ENCODE data around the gene CTXN1. TPM values are rescaled to one million over a fixed set of nuclear protein-coding genes. Genes with fewer than 3 reads are reported as not detected.

Gene CTXN1
- total RNA-seq, 4 donors from 2014 or later = 0.66 to 0.94 (median 0.68) TPM; not detected in 1

GRCh38 chr19:7943444-7944176, 17.7 kb upstream of the CTXN1 start, which contains the start of gene TIMM44:
Gene TIMM44, minus strand, starts transcription at chr19:7943666. Its CDS starts 15 bp downstream, at chr19:7943651.
- TF ChIP-seq, protein P1, sequence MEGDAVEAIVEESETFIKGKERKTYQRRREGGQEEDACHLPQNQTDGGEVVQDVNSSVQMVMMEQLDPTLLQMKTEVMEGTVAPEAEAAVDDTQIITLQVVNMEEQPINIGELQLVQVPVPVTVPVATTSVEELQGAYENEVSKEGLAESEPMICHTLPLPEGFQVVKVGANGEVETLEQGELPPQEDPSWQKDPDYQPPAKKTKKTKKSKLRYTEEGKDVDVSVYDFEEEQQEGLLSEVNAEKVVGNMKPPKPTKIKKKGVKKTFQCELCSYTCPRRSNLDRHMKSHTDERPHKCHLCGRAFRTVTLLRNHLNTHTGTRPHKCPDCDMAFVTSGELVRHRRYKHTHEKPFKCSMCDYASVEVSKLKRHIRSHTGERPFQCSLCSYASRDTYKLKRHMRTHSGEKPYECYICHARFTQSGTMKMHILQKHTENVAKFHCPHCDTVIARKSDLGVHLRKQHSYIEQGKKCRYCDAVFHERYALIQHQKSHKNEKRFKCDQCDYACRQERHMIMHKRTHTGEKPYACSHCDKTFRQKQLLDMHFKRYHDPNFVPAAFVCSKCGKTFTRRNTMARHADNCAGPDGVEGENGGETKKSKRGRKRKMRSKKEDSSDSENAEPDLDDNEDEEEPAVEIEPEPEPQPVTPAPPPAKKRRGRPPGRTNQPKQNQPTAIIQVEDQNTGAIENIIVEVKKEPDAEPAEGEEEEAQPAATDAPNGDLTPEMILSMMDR (IDR thresholded peaks at IDR 0.05; ENCODE audit: low read depth) = no peak

GRCh38 chr19:7942981-7943443, 17.1 kb upstream of the CTXN1 start:
- TF ChIP-seq, protein P1 (IDR thresholded peaks at IDR 0.05; ENCODE audit: low read depth) = no peak

- TF ChIP-seq, protein P1 (IDR thresholded peaks at IDR 0.05; ENCODE audit: low read depth) = no peak
Observed at GRCh38 chr19:7941895-7942596, 16.1 kb upstream of the CTXN1 start.

- TF ChIP-seq, protein P1 (IDR thresholded peaks at IDR 0.05; ENCODE audit: low read depth) = no peak
Observed at GRCh38 chr19:7940841-7941240, 14.9 kb upstream of the CTXN1 start.

DNA sequence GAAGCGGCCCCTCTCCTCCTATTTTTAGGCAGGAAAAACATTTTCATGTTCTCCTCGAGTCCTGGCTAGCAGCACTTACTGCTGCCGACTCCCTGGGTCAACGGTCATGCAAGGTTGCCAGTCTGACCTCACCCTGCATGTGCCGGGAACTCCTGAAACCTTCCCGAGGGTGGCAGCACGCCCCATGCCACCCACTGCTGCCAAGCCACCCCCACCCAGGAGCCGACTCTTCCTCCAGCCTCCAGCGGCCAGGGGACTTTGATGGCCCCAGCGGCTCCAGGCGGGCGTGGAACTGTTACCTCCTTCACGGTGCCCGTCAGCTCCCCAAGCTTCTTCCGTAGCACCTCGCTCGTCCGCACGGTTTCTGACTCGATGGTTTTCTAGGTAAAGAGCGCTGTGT, 8.8 kb upstream of the CTXN1 start:
- TF ChIP-seq, protein P1 (IDR thresholded peaks at IDR 0.05; ENCODE audit: low read depth) = no peak

DNA sequence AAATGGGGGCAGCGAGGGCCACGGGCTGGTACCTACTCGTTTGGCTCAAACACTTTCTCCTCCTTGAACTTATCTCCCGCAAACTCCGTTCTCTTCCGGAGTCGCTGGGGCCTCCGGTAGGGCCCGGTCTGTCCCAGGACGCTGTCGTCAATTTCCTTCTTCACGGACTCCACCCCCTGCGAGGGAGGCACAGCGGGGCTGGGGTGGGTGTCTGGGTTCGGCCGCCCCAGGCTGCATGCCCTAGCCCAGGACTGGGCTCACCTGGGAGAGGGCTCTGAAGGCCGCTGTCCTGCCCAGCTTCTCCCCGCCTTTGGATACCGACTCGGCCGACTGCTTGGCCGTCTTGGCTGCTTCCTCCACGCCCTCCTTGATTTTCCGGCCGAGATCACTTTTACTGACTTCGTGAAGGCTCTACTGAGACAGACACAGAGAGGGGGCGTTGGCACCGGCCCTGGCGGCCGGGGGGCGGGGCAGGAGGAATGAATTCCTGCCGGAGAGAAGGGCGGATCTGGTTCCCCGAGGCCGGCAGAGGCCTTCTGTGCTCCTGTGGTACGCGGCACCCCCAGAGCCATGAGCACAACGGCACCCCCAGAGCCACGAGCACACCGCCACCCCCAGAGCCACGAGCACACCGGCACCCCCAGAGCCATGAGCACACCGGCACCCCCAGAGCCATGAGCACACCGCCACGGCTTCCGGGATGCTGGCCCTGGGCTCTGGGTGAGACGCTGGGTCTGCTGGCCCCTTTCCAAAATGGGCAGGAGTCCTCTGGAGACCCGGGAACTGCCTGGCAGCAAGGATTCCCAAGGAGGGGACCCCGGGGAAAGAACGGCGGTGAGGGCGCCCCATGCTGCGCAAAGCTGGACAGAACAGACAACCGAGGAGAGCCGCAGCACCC, 8.1 kb upstream of the CTXN1 start:
- TF ChIP-seq, protein P1 (IDR thresholded peaks at IDR 0.05; ENCODE audit: low read depth) = no peak
